ENCODE data around the gene GAS7.
A peak's percentile ranks its signal among the peaks of the same experiment; 100 is the strongest.

The GAS7 gene

GRCh38 chr17:10055262-10055975 lies 143.0 kb downstream of the GAS7 start:
- in situ Hi-C loops (cut with MboI; ENCODE audit: low pct_unique_long_range_greater_than_20kb, low sequenced_read_pairs, unreplicated experiment), result no loop called here
- DNase-seq (ENCODE audit: low spot score), result no peak
- no peak for TF ChIP-seq CTCF (IDR thresholded peaks at IDR 0.05; ENCODE audit: extremely low read depth, insufficient read depth, missing control alignments)

- in situ Hi-C loops (cut with MboI; ENCODE audit: low pct_unique_long_range_greater_than_20kb, low sequenced_read_pairs, unreplicated experiment), result no loop called here
- no peak for TF ChIP-seq CTCF (IDR thresholded peaks at IDR 0.05; ENCODE audit: extremely low read depth, insufficient read depth, missing control alignments)
- DNase-seq (ENCODE audit: low spot score), result no peak
Measured at GRCh38 chr17:10053782-10054540, 144.4 kb downstream of the GAS7 start.

- in situ Hi-C loops (cut with MboI; ENCODE audit: low pct_unique_long_range_greater_than_20kb, low sequenced_read_pairs, unreplicated experiment), result no loop called here
- peak; percentile 75 for DNase-seq (ENCODE audit: low spot score)
- TF ChIP-seq CTCF (IDR thresholded peaks at IDR 0.05; ENCODE audit: extremely low read depth, insufficient read depth, missing control alignments), result no peak
Measured at GRCh38 chr17:10052106-10052813, 146.1 kb downstream of the GAS7 start.

GRCh38 chr17:10051112-10051511 lies 147.3 kb downstream of the GAS7 start:
- no peak for DNase-seq (ENCODE audit: low spot score)
- TF ChIP-seq CTCF (IDR thresholded peaks at IDR 0.05; ENCODE audit: extremely low read depth, insufficient read depth, missing control alignments), result no peak
- in situ Hi-C loops (cut with MboI; ENCODE audit: low pct_unique_long_range_greater_than_20kb, low sequenced_read_pairs, unreplicated experiment), result no loop called here

- no peak for TF ChIP-seq CTCF (IDR thresholded peaks at IDR 0.05; ENCODE audit: extremely low read depth, insufficient read depth, missing control alignments)
- in situ Hi-C loops (cut with MboI; ENCODE audit: low pct_unique_long_range_greater_than_20kb, low sequenced_read_pairs, unreplicated experiment), result no loop called here
- no peak for DNase-seq (ENCODE audit: low spot score)
Measured at GRCh38 chr17:10050597-10051101, 147.8 kb downstream of the GAS7 start.

GRCh38 chr17:10048629-10049350 lies 149.6 kb downstream of the GAS7 start:
- TF ChIP-seq CTCF (IDR thresholded peaks at IDR 0.05; ENCODE audit: extremely low read depth, insufficient read depth, missing control alignments), result no peak
- in situ Hi-C loops (cut with MboI; ENCODE audit: low pct_unique_long_range_greater_than_20kb, low sequenced_read_pairs, unreplicated experiment), result no loop called here
- no peak for DNase-seq (ENCODE audit: low spot score)

Measured in GM13977 (cell line).